H1 (cell line): ENCODE results near the gene ADAM12. TPM values are rescaled to one million over a fixed set of nuclear protein-coding genes. Genes with fewer than 3 reads are reported as not detected.

Source experiments
- BACH1 ChIP-seq: IDR thresholded peaks from 2 replicates; pipeline ENCODE4 v1.6.1; 2012; ENCODE audit warnings: low read length, improper control_type of control experiment
- CBX8 ChIP-seq: fragments of 300-800, 300-1000 bp; sonication (generic); IDR thresholded peaks from 2 replicates; pipeline ENCODE4 v1.7.1; 2016; ENCODE audit warnings: low read depth, low read length, borderline replicate concordance
- GABPA ChIP-seq: IDR thresholded peaks from 2 replicates; pipeline ENCODE4 v1.6.1; 2011; ENCODE audit warnings: mild to moderate bottlenecking, low read length, moderate library complexity, borderline replicate concordance; ENCODE audit not compliant: insufficient read depth
- RXRA ChIP-seq: IDR thresholded peaks from 2 replicates; pipeline ENCODE4 v1.6.1; 2011; ENCODE audit warnings: low read depth, mild to moderate bottlenecking, low read length, moderate library complexity; ENCODE audit not compliant: insufficient read depth
- polyA plus RNA-seq, 7 experiments: library from polyadenylated mRNA; depleted of rRNA in 3 of 7; stranded (reverse) in 5 of 7; unstranded in 2 of 7; fragments of >200 nt in 5 of 7; fragments of 200-250 nt in 2 of 7; gene quantifications; 1 replicate in 5 of 7; 2 replicates in 1 of 7; 4 replicates in 1 of 7; pipeline versions ENCODE4 v1.2.1 to v1.2.3, GENCODE V29; 2011 to 2013; ENCODE audit warnings: missing spikeins in 2 of 7, mixed read lengths in 2 of 7
- total RNA-seq: library from RNA; stranded (reverse); fragmentation: NEBNext Ultra II Directional; extraction: Animal tissue kit (Norgen Biotek cat#: 25700); gene quantifications from 2 replicates; pipeline ENCODE4 v1.2.1, GENCODE V29; 2021
- TF ChIP-seq, protein P1 (sequence below): IDR thresholded peaks from 2 replicates; pipeline ENCODE4 v1.6.1; 2011; ENCODE audit warnings: low read depth, mild to moderate bottlenecking, low read length; ENCODE audit not compliant: insufficient read depth

The ADAM12 gene
- total and polyA plus RNA-seq, 2 of the 8 experiments (the other 6 are each of a cell fraction or from before 2014, with no cell fraction given): 0.07 to 0.17 TPM

- TF ChIP-seq, protein P1, sequence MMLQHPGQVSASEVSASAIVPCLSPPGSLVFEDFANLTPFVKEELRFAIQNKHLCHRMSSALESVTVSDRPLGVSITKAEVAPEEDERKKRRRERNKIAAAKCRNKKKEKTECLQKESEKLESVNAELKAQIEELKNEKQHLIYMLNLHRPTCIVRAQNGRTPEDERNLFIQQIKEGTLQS: no peak
- TF ChIP-seq RXRA (no peak), BACH1 (no peak), GABPA (no peak), CBX8 (no peak)
Observed at GRCh38 chr10:126222736-126223511, 165.4 kb downstream of the ADAM12 start (continued).
